Immature natural killer cell (primary cell): ENCODE results near the gene ANKRD36C. TPM values are rescaled to one million over a fixed set of nuclear protein-coding genes. Genes with fewer than 3 reads are reported as not detected.
"Not testable (repeated sequence)": the region's sequence is repeated elsewhere in the genome, so short reads cannot be mapped to it uniquely, and the experiment has no call there.

Experiments
- DNase-seq, 3 donors: peaks; one replicate each; pipeline ENCODE4 v3.0.0; 2022; ENCODE audit warnings: mixed read lengths in 1 of 3
- H3K27ac Mint-ChIP-seq, 6 donors: one replicate each; pipeline ENCODE4 v1.8.0; 2020; ENCODE audit warnings: mixed read lengths in 6 of 6, mild to moderate bottlenecking in 5 of 6, inconsistent platforms in 4 of 6, moderate library complexity in 3 of 6
- H3K27me3 Mint-ChIP-seq, 3 donors: one replicate each; pipeline ENCODE4 v1.8.0; 2020 to 2021; ENCODE audit warnings: low read depth in 3 of 3, mild to moderate bottlenecking in 3 of 3, mixed read lengths in 3 of 3, moderate library complexity in 3 of 3, inconsistent platforms in 1 of 3
- H3K36me3 Mint-ChIP-seq, 3 donors: one replicate each; pipeline ENCODE4 v1.8.0; 2020; ENCODE audit warnings: mixed read lengths in 3 of 3, inconsistent platforms in 2 of 3, mild to moderate bottlenecking in 2 of 3
- H3K4me1 Mint-ChIP-seq, 2 donors: one replicate each; pipeline ENCODE4 v1.8.0; 2020; ENCODE audit warnings: inconsistent platforms in 2 of 2, mild to moderate bottlenecking in 2 of 2, mixed read lengths in 2 of 2, moderate library complexity in 1 of 2
- H3K4me3 Mint-ChIP-seq, 5 donors: one replicate each; pipeline ENCODE4 v1.8.0; 2020; ENCODE audit warnings: mild to moderate bottlenecking in 5 of 5, mixed read lengths in 5 of 5, inconsistent platforms in 3 of 5, moderate library complexity in 3 of 5
- H3K9me3 Mint-ChIP-seq, 6 donors: one replicate each; pipeline ENCODE4 v1.8.0; 2020; ENCODE audit warnings: mild to moderate bottlenecking in 6 of 6, mixed read lengths in 6 of 6, inconsistent platforms in 4 of 6, moderate library complexity in 3 of 6
- polyA plus RNA-seq, 3 donors: library from polyadenylated mRNA; unstranded; fragments of 300-500 nt; fragmentation: Illumina TruSeq; gene quantifications; one replicate each; pipeline ENCODE4 v1.2.3, GENCODE V29; 2021

Gene ANKRD36C
- polyA plus RNA-seq, result 10 to 100 TPM in 2 of 3 donors, not detected in 1; 14.2 to 26.0 TPM

GRCh38 chr2:95991351-95992094, at the start of gene ANKRD36C:
ANKRD36C (minus strand) TSS chr2:95991824; CDS start chr2:95991708, 116 bp downstream.
- not testable (repeated sequence) for H3K27me3 Mint-ChIP-seq, H3K36me3 Mint-ChIP-seq, H3K9me3 Mint-ChIP-seq
- Mint-ChIP-seq H3K4me3 (peak within 1 kb of the TSS; percentile 95 to 99 (median 97)), H3K27ac (peak within 1 kb of the TSS; percentile 94 to 98 (median 96)), H3K4me1 (peaks cover 6 to 13% of the 10 kb centered on the region in 2 donors)
- DNase-seq, result peak; percentile 44 to 49 (median 45)

- not testable (repeated sequence) for H3K4me3 Mint-ChIP-seq, DNase-seq, H3K27me3 Mint-ChIP-seq, H3K9me3 Mint-ChIP-seq, H3K27ac Mint-ChIP-seq, H3K4me1 Mint-ChIP-seq, H3K36me3 Mint-ChIP-seq
Measured at GRCh38 chr2:96035554-96035953, 43.9 kb upstream of the ANKRD36C start.

- H3K27ac Mint-ChIP-seq, DNase-seq, H3K4me3 Mint-ChIP-seq, H3K4me1 Mint-ChIP-seq, H3K27me3 Mint-ChIP-seq, H3K9me3 Mint-ChIP-seq, H3K36me3 Mint-ChIP-seq: not testable (repeated sequence)
Measured at GRCh38 chr2:96034792-96035191, 43.2 kb upstream of the ANKRD36C start, which contains the start of gene GPAT2. GPAT2 (minus strand) TSS chr2:96034916; CDS start chr2:96032359, 2,557 bp downstream.

- H3K27me3 Mint-ChIP-seq, DNase-seq, H3K9me3 Mint-ChIP-seq, H3K27ac Mint-ChIP-seq, H3K4me1 Mint-ChIP-seq, H3K36me3 Mint-ChIP-seq, H3K4me3 Mint-ChIP-seq: not testable (repeated sequence)
Measured at GRCh38 chr2:96033997-96034396, 42.4 kb upstream of the ANKRD36C start.

GRCh38 chr2:96027725-96028325, 36.2 kb upstream of the ANKRD36C start:
- H3K4me3 Mint-ChIP-seq, H3K9me3 Mint-ChIP-seq, H3K27ac Mint-ChIP-seq, H3K36me3 Mint-ChIP-seq, H3K4me1 Mint-ChIP-seq, H3K27me3 Mint-ChIP-seq, DNase-seq: not testable (repeated sequence)

GRCh38 chr2:96025755-96026154, 34.1 kb upstream of the ANKRD36C start:
- not testable (repeated sequence) for H3K4me3 Mint-ChIP-seq, DNase-seq, H3K4me1 Mint-ChIP-seq, H3K27me3 Mint-ChIP-seq, H3K27ac Mint-ChIP-seq, H3K9me3 Mint-ChIP-seq, H3K36me3 Mint-ChIP-seq

- DNase-seq, result no peak
- Mint-ChIP-seq H3K27ac (no peak overlapping the region), H3K36me3 (no peaks in the 10 kb centered on the region), H3K9me3 (no peaks in the 10 kb centered on the region), H3K4me1 (peaks cover 0 to 2% of the 10 kb centered on the region in 2 donors), H3K27me3 (peaks cover 0 to 2% (median 0%) of the 10 kb centered on the region in 3 donors), H3K4me3 (no peak overlapping the region)
Measured at GRCh38 chr2:96025194-96025492, 33.5 kb upstream of the ANKRD36C start.

GRCh38 chr2:96024336-96025193, 32.9 kb upstream of the ANKRD36C start:
- Mint-ChIP-seq H3K4me1 (peaks cover 0 to 2% of the 10 kb centered on the region in 2 donors), H3K9me3 (no peaks in the 10 kb centered on the region), H3K4me3 (no peak overlapping the region), H3K27ac (no peak overlapping the region), H3K36me3 (no peaks in the 10 kb centered on the region), H3K27me3 (peaks cover 0 to 2% (median 0%) of the 10 kb centered on the region in 3 donors)
- no peak for DNase-seq

- not testable (repeated sequence) for H3K27ac Mint-ChIP-seq
Measured at GRCh38 chr2:96023701-96024100, 32.1 kb upstream of the ANKRD36C start.

GRCh38 chr2:96022701-96023447, 31.2 kb upstream of the ANKRD36C start:
- not testable (repeated sequence) for H3K4me1 Mint-ChIP-seq, H3K27me3 Mint-ChIP-seq, H3K4me3 Mint-ChIP-seq, H3K36me3 Mint-ChIP-seq, H3K9me3 Mint-ChIP-seq
- H3K27ac Mint-ChIP-seq, result peak overlapping the region in 1 of 6 donors; percentile 34
- DNase-seq, result peak; percentile 66 to 77 (median 69)

More at GRCh38 chr2:96023701-96024100, 32.1 kb upstream of the ANKRD36C start:
- DNase-seq, H3K27me3 Mint-ChIP-seq, H3K4me3 Mint-ChIP-seq, H3K4me1 Mint-ChIP-seq, H3K9me3 Mint-ChIP-seq, H3K36me3 Mint-ChIP-seq: not testable (repeated sequence)

GRCh38 chr2:96022126-96022525, 30.5 kb upstream of the ANKRD36C start:
- H3K4me3 Mint-ChIP-seq, H3K27ac Mint-ChIP-seq, DNase-seq, H3K4me1 Mint-ChIP-seq, H3K9me3 Mint-ChIP-seq, H3K27me3 Mint-ChIP-seq, H3K36me3 Mint-ChIP-seq: not testable (repeated sequence)

GRCh38 chr2:96021142-96021541, 29.5 kb upstream of the ANKRD36C start:
- H3K9me3 Mint-ChIP-seq, DNase-seq, H3K27me3 Mint-ChIP-seq, H3K27ac Mint-ChIP-seq, H3K36me3 Mint-ChIP-seq, H3K4me1 Mint-ChIP-seq, H3K4me3 Mint-ChIP-seq: not testable (repeated sequence)

GRCh38 chr2:96019909-96020590, 28.4 kb upstream of the ANKRD36C start:
- not testable (repeated sequence) for H3K36me3 Mint-ChIP-seq, H3K27me3 Mint-ChIP-seq, DNase-seq, H3K27ac Mint-ChIP-seq, H3K4me1 Mint-ChIP-seq, H3K4me3 Mint-ChIP-seq, H3K9me3 Mint-ChIP-seq
